ENCODE measurements around the gene ABCA4. TPM values are rescaled to one million over a fixed set of nuclear protein-coding genes. Genes with fewer than 3 reads are reported as not detected.

Gene ABCA4
- total RNA-seq, 1 experiment from 2014 or later, result 1.5 TPM

- no peak for DNase-seq (ENCODE audit: low read depth, low spot score)
- Histone ChIP-seq H3K27ac (ENCODE audit: low read length) (no peak overlapping the region), H3K4me1 (ENCODE audit: control insufficient read depth, insufficient read depth, low read length) (no peaks in the 10 kb centered on the region), H3K27me3 (ENCODE audit: control insufficient read depth, insufficient read depth, low read length) (no peaks in the 10 kb centered on the region), H3K36me3 (ENCODE audit: control insufficient read depth, insufficient read depth, low read length) (no peaks in the 10 kb centered on the region), H3K9me3 (ENCODE audit: control insufficient read depth, insufficient read depth, low read depth, low read length) (no peaks in the 10 kb centered on the region), H3K4me3 (ENCODE audit: low read depth in 2 of 2, low read length in 2 of 2) (no peak overlapping the region)
- no TSS peak for BruUV-seq (replicated peaks)
- in situ Hi-C loops (cut with HindIII; ENCODE audit: low pct_unique_long_range_greater_than_20kb, low sequenced_read_pairs), result no loop called here
- no peak for ATAC-seq
- TF ChIP-seq CTCF (IDR thresholded peaks at IDR 0.05), result no peak
- TF ChIP-seq TCF7L2 (IDR thresholded peaks at IDR 0.05; ENCODE audit: low read depth, low read length), result no peak
- no peak for TF ChIP-seq REST (IDR thresholded peaks at IDR 0.05; ENCODE audit: insufficient read depth in 1 of 2, low read depth in 2 of 2, low read length in 1 of 2)
- no peak for TF ChIP-seq SIN3A (IDR thresholded peaks at IDR 0.05; ENCODE audit: borderline replicate concordance, insufficient read depth, low read depth, low read length)
- POLR2A ChIA-PET, result no interaction called here
- CTCF ChIA-PET, result no interaction called here
- intact Hi-C loops (cut with micrococcal nuclease; ENCODE audit: unreplicated experiment), result no loop called here
Measured at GRCh38 chr1:94119796-94120569, 965 bp downstream of the ABCA4 start.

- Histone ChIP-seq H3K9me3 (ENCODE audit: control insufficient read depth, insufficient read depth, low read depth, low read length) (no peaks in the 10 kb centered on the region), H3K27ac (ENCODE audit: low read length) (no peak overlapping the region), H3K4me1 (ENCODE audit: control insufficient read depth, insufficient read depth, low read length) (no peaks in the 10 kb centered on the region), H3K4me3 (ENCODE audit: low read depth in 2 of 2, low read length in 2 of 2) (no peak overlapping the region), H3K27me3 (ENCODE audit: control insufficient read depth, insufficient read depth, low read length) (no peaks in the 10 kb centered on the region), H3K36me3 (ENCODE audit: control insufficient read depth, insufficient read depth, low read length) (no peaks in the 10 kb centered on the region)
- POLR2A ChIA-PET, result no interaction called here
- BruUV-seq (replicated peaks), result no TSS peak
- intact Hi-C loops (cut with micrococcal nuclease; ENCODE audit: unreplicated experiment) (no loop called here), in situ Hi-C loops (cut with HindIII; ENCODE audit: low pct_unique_long_range_greater_than_20kb, low sequenced_read_pairs) (no loop called here)
- no peak for DNase-seq (ENCODE audit: low read depth, low spot score)
- CTCF ChIA-PET, result interaction anchor here (0.6 kb wide), 1 partner anchor 39 kb away, joined by 3 read pairs; no protein-coding TSS in a partner anchor
- ATAC-seq, result peak; percentile 35; the same call in 1 of the 2 replicates
- TF ChIP-seq CTCF (IDR thresholded peaks at IDR 0.05) (no peak), POLR2AphosphoS5 (IDR thresholded peaks at IDR 0.05; ENCODE audit: low read depth, low read length) (no peak), TCF7L2 (IDR thresholded peaks at IDR 0.05; ENCODE audit: low read depth, low read length) (no peak), REST (IDR thresholded peaks at IDR 0.05; ENCODE audit: insufficient read depth in 1 of 2, low read depth in 2 of 2, low read length in 1 of 2) (no peak), SIN3A (IDR thresholded peaks at IDR 0.05; ENCODE audit: borderline replicate concordance, insufficient read depth, low read depth, low read length) (no peak)
Measured at GRCh38 chr1:94119306-94119705, 1.6 kb downstream of the ABCA4 start.

All from Panc1 (cell line).